GM12878 (cell line): ENCODE results near the gene TAB2.

ENCODE experiments used
- ATF7 ChIP-seq: fragments of 450-650 bp; IDR thresholded peaks from 2 replicates; pipeline ENCODE4 v1.6.1; 2016; ENCODE audit warnings: low read depth, mild to moderate bottlenecking
- BHLHE40 ChIP-seq, 2 experiments: fragments of 450-650 bp in 1 of 2; IDR thresholded peaks; 2 replicates each; pipeline ENCODE4 v1.6.1; 2011 to 2017; ENCODE audit warnings: low read depth in 2 of 2, borderline replicate concordance in 1 of 2, improper control_type of control experiment in 1 of 2, low read length in 1 of 2, mild to moderate bottlenecking in 1 of 2
- DPF2 ChIP-seq: fragments of 450-650 bp; IDR thresholded peaks from 2 replicates; pipeline ENCODE4 v1.6.1; 2017; ENCODE audit warnings: mild to moderate bottlenecking
- MTA2 ChIP-seq: fragments of 450-650 bp; IDR thresholded peaks from 2 replicates; pipeline ENCODE4 v1.6.1; 2016; ENCODE audit warnings: low read depth, mild to moderate bottlenecking, moderate library complexity
- NR2F1 ChIP-seq: fragments of 450-650 bp; conservative IDR thresholded peaks from 2 replicates; pipeline ENCODE4 v1.6.1; 2017; ENCODE audit warnings: mild to moderate bottlenecking
- TF ChIP-seq, protein P1 (sequence below): IDR thresholded peaks from 2 replicates; pipeline ENCODE4 v1.6.1; 2012; ENCODE audit warnings: low read depth, low read length, improper control_type of control experiment
- TF ChIP-seq, protein P2 (sequence below): fragments of 450-650 bp; IDR thresholded peaks from 2 replicates; pipeline ENCODE4 v1.6.1; 2016; ENCODE audit warnings: mild to moderate bottlenecking
- TF ChIP-seq, protein P3 (sequence below), 3 experiments: IDR thresholded peaks in 2 of 3; conservative IDR thresholded peaks in 1 of 3; 2 replicates each; pipeline ENCODE4 v1.5.1; 2011; ENCODE audit warnings: low read depth in 3 of 3, low read length in 3 of 3, mild to moderate bottlenecking in 3 of 3, control low read depth in 2 of 3, moderate library complexity in 2 of 3, inconsistent platforms in 1 of 3, mixed read lengths in 1 of 3; ENCODE audit not compliant: control insufficient read depth in 2 of 3, insufficient read depth in 1 of 3; ENCODE audit errors: extremely low read depth in 1 of 3
- TF ChIP-seq, protein P4 (sequence below): IDR thresholded peaks from 2 replicates; pipeline ENCODE4 v1.6.1; 2012; ENCODE audit warnings: mild to moderate bottlenecking, low read depth, low read length

DNA sequence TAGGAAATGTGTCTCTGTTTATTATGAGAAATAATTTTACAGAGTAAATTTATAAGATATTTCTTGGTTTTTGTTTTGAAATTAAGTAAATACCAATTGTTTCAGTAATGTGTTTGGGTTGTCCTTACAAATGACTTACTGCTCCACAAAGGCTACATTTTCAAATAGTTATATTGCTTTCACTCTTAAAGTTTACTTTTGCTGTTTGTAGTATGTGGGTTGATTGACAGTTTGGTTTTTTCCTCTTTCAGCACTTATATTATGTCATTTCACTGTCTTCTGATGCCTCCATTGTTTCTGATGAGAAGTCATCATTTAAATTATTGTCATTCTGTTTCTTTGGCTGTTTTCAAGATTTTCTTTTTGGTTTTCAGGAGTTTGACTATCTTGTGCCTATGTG, 47.7 kb downstream of the TAB2 start:
- TF ChIP-seq, protein P1, sequence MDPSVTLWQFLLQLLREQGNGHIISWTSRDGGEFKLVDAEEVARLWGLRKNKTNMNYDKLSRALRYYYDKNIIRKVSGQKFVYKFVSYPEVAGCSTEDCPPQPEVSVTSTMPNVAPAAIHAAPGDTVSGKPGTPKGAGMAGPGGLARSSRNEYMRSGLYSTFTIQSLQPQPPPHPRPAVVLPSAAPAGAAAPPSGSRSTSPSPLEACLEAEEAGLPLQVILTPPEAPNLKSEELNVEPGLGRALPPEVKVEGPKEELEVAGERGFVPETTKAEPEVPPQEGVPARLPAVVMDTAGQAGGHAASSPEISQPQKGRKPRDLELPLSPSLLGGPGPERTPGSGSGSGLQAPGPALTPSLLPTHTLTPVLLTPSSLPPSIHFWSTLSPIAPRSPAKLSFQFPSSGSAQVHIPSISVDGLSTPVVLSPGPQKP, result no peak
- TF ChIP-seq, protein P2, sequence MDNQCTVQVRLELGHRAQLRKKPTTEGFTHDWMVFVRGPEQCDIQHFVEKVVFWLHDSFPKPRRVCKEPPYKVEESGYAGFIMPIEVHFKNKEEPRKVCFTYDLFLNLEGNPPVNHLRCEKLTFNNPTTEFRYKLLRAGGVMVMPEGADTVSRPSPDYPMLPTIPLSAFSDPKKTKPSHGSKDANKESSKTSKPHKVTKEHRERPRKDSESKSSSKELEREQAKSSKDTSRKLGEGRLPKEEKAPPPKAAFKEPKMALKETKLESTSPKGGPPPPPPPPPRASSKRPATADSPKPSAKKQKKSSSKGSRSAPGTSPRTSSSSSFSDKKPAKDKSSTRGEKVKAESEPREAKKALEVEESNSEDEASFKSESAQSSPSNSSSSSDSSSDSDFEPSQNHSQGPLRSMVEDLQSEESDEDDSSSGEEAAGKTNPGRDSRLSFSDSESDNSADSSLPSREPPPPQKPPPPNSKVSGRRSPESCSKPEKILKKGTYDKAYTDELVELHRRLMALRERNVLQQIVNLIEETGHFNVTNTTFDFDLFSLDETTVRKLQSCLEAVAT, result no peak
- TF ChIP-seq BHLHE40 (IDR thresholded peaks at IDR 0.05; ENCODE audit: borderline replicate concordance in 1 of 2, low read depth in 2 of 2, low read length in 1 of 2) (no peak), ATF7 (no peak), NR2F1 (no peak), DPF2 (no peak), MTA2 (no peak)
- TF ChIP-seq, protein P3, sequence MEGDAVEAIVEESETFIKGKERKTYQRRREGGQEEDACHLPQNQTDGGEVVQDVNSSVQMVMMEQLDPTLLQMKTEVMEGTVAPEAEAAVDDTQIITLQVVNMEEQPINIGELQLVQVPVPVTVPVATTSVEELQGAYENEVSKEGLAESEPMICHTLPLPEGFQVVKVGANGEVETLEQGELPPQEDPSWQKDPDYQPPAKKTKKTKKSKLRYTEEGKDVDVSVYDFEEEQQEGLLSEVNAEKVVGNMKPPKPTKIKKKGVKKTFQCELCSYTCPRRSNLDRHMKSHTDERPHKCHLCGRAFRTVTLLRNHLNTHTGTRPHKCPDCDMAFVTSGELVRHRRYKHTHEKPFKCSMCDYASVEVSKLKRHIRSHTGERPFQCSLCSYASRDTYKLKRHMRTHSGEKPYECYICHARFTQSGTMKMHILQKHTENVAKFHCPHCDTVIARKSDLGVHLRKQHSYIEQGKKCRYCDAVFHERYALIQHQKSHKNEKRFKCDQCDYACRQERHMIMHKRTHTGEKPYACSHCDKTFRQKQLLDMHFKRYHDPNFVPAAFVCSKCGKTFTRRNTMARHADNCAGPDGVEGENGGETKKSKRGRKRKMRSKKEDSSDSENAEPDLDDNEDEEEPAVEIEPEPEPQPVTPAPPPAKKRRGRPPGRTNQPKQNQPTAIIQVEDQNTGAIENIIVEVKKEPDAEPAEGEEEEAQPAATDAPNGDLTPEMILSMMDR (IDR thresholded peaks at IDR 0.05 in 2 of 3, conservative IDR thresholded peaks at IDR 0.05 in 1 of 3; ENCODE audit: control insufficient read depth in 2 of 3, extremely low read depth in 1 of 3, insufficient read depth in 1 of 3, low read depth in 3 of 3, low read length in 3 of 3), result no peak
- TF ChIP-seq, protein P4, sequence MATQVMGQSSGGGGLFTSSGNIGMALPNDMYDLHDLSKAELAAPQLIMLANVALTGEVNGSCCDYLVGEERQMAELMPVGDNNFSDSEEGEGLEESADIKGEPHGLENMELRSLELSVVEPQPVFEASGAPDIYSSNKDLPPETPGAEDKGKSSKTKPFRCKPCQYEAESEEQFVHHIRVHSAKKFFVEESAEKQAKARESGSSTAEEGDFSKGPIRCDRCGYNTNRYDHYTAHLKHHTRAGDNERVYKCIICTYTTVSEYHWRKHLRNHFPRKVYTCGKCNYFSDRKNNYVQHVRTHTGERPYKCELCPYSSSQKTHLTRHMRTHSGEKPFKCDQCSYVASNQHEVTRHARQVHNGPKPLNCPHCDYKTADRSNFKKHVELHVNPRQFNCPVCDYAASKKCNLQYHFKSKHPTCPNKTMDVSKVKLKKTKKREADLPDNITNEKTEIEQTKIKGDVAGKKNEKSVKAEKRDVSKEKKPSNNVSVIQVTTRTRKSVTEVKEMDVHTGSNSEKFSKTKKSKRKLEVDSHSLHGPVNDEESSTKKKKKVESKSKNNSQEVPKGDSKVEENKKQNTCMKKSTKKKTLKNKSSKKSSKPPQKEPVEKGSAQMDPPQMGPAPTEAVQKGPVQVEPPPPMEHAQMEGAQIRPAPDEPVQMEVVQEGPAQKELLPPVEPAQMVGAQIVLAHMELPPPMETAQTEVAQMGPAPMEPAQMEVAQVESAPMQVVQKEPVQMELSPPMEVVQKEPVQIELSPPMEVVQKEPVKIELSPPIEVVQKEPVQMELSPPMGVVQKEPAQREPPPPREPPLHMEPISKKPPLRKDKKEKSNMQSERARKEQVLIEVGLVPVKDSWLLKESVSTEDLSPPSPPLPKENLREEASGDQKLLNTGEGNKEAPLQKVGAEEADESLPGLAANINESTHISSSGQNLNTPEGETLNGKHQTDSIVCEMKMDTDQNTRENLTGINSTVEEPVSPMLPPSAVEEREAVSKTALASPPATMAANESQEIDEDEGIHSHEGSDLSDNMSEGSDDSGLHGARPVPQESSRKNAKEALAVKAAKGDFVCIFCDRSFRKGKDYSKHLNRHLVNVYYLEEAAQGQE, result no peak
